ENCODE results near the gene RANBP9. TPM values are rescaled to one million over a fixed set of nuclear protein-coding genes. Genes with fewer than 3 reads are reported as not detected.

The RANBP9 gene
- total RNA-seq, 1 experiment from 2014 or later, result 21.5 TPM

DNA sequence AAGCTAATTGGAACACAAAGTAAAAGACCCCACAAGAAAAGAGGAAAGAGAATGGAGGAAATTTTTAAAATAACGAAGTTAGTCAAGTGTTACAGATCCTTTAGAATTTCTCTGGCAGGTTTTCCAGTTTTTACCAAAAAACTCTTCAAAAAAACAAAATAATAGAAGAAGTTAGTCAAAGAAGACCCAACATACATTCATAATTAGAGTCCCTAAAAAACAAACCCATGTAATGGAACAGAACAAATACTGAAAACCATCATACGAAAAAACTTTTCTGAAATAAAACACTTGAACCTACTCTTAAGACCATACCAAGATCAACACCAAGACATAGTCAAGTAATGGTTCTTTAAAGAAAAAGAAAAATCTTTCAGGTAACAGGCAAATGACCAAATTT is 31.6 kb downstream of the RANBP9 start:
- DNase-seq (ENCODE audit: extremely low read depth, low read depth), result no peak

DNA sequence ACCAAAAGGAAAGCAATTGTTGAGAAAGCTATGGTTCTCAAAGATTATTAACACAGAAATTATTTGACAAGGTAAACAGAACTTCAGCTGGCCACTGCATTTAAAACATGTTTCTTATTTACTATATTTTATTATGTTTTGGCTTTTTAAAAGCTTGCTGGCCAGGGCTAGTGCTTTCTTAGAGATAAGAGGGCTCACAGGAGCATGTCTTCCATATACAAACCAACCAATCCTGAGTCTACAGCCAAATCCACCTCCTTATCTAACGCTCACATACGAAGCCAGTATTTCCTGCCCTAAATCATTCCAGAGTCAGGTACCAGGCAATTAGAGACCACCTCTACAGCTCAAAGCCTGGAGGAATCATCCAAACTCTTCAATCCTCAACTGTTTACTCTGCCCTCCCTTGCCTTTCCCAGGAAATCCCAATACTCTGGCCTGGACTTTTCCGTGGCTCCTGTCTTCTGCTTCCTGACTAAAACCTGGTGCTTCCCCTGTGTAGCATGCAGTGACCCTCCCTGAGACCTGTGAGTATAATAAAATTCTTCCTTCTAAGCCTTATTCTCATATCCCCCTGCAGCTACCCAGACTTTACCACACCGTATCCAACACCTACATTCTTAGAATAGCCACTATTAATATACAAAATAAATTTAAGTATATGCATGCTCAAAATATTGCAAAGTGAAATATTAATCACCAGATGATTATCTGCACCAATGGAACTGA is 33.2 kb downstream of the RANBP9 start:
- no peak for DNase-seq (ENCODE audit: extremely low read depth, low read depth)

DNA sequence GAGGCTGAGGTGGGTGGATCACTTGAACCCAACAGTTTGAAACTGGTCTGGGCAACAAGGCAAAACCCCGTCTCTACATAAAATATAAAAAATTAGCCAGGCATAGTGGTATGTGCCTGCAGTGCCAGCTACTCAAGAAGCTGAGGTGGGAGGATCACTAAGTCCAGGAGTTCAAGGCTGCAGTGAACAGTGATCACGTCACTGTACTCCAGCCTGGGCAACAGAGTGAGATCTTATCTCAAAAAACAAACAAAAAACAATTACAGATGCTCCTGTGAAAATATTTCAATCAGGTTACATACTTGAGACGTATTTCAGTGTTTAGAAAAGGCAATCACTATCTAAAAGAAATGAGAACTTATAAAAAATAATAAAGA is 33.8 kb downstream of the RANBP9 start:
- DNase-seq (ENCODE audit: extremely low read depth, low read depth), result no peak

DNA sequence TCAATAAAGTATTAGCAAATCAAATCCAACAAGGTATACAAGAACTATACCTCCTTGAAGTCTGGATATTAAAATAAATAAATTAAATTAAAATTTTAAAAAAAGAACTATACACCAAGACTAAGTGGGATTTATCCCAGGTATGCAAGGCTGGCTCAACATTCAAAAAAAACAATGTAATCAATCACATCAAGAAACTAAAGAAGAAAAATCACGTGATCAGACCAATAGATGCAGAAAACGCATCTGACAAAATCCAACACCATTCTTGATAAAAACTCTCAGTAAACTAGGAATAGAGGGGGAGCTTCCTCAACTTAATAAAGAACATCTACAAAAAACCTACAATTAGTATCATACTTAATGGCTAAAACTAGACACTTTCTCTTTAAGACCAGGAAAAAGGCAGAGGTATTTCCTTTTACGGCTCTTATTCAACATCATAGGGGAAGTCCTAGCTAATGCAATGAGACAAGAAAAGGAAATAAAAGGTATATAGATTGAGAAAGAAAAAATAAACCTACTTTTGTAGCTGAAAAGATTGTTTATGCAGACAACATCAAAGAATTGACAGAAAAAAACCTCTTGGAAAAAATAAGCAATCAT is 35.0 kb downstream of the RANBP9 start:
- DNase-seq (ENCODE audit: extremely low read depth, low read depth), result no peak

DNA sequence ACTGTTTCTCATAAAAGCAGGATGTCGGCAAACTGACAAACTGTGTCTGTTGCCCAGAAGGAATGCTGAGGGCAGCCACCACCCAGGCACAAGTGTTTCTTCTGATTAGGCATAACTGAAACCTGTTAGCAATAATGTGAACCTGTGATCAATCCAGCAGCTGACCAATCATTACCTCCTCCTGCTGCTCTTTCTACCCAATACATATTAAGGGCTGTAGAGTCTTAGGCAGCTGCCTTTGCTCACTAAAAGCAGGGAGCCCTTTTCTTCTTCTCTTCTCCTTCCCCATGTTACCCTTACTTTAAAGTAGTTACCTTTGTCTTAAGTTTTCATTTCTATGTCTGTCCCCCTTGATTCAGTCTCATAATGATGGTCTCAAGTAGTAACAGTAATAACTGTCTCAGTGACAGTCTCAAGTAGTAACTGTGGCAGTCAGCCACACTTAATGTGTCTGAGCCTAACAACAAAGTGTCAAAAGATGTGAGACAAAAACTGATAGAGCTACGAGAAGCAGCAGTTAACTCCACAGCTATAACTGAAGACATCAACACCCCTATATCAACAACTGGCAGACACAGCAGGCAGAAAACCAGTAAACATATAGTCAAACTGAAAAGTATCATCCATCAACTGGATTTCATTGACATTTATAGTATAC is 37.0 kb downstream of the RANBP9 start:
- no peak for DNase-seq (ENCODE audit: extremely low read depth, low read depth)

DNA sequence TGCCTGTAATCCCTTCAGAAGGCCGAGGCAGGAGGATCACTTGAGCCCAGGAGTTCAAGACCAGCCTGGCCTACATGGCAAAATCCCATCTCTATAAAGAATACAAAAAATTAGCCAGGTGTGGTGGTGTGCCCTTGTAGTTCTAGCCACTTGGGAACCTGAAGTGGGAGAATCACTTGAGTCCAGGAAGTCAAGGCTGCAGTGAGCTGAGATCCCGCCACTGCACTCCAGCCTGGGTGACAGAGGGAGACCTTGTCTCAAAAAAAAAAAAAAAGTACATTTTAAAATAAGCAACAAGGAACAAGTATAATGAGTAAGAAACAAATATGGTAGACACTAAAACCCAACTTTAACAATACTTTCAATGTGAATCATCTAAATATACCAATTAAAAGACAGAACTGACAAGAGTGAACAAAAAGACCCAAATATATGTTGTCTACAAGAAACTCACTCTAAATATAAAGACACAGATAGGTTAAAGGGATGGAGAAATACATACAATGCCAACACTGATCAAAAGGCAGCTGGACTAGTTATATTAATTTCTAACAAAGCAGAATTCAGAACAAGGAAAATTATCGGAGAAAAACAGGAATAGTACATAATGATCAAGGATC is 37.7 kb downstream of the RANBP9 start:
- no peak for DNase-seq (ENCODE audit: extremely low read depth, low read depth)

DNA sequence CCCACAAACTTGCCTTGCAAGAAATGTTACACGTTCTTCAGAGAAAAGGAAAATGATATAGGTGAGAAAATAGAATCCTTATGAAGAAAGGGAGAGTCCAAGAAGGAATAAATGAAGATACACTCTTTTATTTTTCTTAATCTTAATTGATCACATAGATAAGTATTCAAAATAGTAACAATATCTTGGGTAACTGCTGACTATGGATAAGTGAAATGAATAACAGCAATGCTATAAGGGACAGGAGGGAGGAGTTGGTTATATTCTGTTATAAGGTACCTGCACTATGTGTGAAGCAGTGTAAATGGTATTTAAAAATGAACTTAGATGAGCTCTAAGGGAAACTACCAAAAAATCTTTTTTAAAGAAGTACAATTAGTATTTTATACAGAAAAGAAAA is 38.3 kb downstream of the RANBP9 start:
- DNase-seq (ENCODE audit: extremely low read depth, low read depth), result no peak

DNA sequence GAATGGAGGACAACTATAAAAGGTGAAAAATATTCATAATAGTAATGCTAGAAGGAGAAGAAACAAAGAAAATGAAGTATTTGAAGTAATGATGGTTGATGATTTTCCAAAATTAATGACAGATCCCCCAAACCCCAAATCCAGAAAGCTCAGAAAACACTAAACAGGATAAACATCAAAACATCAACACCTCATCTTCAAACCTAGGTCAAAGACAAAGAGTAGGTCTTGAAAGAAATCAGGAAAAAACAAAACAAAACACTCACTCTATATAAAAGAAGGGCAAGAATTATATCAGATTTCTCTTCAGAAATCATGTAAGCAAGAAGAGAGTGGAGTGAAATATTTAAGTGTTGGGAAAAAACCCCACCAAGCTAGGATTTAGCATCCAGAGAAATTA is 38.7 kb downstream of the RANBP9 start:
- DNase-seq (ENCODE audit: extremely low read depth, low read depth), result no peak

DNA sequence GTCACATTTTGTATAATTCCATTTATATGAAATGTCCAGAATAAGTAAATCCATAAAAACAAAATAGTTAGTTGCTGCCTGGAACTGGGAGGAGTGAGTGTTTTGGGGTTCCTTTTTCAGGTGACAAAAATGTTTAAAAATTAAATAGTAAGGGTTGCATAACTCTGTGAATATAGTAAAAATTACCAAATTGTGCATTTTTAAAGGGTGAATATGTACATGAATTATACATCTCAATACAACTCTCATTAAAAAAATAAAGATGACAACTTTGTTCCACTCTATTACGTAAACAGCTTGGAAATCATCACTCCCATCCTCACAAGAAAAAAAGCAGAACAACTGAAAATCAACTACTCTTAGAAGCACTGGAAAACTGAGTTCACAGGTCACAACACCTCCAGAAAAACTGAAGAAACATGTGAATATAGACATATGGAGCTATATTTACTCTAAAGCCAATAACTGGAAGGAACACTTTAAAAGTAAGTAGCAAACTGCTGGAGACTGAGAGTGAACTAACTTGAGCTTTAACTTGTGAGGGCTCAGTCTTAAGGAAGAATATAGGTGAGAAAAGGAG is 40.0 kb downstream of the RANBP9 start:
- no peak for DNase-seq (ENCODE audit: extremely low read depth, low read depth)

DNA sequence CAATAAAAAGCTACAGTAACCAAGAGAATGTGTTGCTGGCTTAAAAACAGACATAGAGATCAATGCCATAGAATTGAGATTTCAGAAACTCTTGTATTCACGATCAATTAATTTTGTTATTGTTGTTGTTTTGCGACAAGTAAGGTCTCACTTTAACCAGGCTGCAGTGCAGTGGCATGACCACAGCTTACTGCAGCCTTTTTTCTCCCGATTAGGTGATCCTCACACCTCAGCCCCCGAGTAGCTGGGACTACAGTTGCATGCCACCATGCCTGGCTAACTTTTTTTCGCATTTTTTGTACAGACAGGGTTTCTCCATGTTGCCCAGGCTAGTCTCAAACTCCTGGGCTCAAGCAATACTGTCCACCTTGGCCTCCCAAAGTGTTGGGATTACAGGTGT is 42.2 kb downstream of the RANBP9 start:
- no peak for DNase-seq (ENCODE audit: extremely low read depth, low read depth)

DNA sequence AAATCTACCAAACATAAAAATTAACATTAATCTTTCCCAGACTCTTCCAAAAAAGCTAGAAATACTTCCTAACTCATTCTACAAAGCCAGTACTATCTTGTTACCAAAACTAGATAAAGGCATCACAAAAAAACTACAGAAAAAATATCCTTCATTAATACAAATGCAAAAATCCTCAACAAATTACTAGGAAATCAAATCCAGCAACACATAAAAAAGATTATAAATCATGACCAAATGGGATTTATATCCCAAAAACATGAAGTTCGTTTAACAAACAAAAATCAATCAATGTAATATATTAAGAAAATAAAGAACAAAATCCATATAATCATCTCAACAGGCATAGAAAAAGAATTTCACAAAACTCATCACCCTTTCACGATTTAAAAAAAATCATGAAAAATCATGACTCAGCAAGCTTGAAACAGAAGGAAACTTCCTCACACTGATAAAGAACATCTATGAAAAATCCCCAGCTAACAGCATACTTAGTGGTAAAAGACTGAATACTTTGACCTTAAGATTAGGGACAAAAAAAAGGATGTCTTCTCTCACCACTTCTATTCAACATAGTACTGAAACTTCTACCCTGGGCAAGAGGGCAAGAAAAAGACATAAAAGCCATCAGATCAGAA is 43.2 kb downstream of the RANBP9 start:
- no peak for DNase-seq (ENCODE audit: extremely low read depth, low read depth)

DNA sequence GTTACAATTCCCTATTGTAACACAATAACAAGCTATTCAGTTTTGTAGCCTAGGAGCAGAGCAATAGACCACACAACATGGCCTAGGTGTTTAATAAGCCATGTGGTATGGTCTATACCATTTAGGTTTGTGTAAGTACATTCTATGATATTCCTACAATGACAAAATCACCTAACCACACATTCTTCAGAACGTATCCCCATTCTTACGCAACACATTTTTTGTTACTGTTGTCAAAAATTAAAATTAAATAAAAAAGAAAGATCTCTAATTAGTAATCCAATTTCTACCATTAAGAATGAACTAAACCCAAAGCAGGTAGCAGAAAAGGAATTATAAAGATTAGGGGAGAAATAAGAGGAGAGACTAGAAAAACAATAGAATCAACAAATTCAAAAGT is 44.0 kb downstream of the RANBP9 start:
- DNase-seq (ENCODE audit: extremely low read depth, low read depth), result no peak

DNA sequence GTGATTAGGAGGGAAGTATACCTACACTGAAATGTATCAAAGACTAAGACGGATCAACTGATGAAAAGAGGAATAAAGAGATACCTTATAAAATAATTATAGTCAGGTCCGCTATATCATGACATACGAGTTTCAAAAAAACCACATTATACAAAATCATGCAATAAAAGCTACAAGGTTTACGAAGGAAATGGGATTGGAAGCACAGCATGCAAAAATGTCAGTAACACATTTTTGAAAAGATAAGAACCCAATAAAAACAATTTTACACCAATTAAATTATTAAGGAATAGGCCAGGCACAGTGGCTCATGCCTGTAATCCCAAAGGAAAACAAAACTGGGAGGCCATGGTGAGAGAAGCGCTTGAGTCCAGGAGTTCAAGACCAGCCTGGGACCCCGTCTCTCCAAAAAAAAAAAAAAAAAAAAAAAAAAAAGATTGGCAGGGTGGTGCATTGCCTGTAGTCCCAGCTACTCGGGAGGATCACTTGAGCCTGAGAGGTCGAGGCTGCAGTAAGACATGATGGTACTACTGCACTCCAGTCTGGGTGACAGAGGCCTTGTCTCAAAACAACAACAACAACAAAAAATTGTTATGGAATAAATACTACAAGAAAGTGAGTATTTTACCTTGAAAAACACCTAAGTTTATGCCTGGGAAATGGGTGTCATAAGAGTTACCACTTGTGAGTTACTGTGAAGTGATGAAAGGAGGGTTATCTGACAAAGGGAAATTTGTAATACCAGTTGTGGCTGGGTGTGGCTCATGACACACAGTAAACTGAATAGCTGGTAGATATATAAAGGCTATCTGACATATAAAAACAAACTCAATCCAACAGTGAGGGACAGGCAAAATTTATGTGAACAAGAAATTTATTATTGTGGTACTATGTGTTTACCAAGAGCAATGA is 45.2 kb downstream of the RANBP9 start:
- no peak for DNase-seq (ENCODE audit: extremely low read depth, low read depth)

DNA sequence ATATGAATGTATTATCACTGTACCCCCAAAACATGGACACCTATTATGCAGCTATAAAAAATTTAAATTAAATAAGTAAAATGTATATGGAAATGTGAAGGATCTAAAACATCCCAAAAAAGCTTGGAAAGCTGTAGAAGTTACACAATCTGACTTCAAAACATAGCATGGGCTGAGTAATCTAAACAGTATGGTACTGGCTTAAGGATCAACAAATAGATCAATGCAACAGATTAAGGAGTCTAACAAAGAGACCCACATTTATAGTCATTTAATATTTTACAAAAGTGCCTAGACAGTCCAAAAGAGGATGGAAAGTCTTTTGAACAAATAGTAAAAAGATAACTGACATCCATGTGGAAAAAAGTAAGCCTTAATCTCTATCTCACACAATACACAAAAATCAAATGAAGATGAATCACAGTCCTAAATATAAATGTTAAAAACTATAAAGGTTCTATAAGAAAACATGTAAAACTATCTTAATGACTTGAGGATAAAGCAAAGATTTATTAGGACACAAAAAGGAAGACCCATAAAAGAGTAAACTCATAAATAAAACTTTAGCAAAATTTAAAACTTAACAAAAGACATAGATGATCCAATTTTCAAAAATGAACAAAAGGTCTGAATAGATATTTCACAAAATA is 46.8 kb downstream of the RANBP9 start:
- DNase-seq (ENCODE audit: extremely low read depth, low read depth), result no peak

DNA sequence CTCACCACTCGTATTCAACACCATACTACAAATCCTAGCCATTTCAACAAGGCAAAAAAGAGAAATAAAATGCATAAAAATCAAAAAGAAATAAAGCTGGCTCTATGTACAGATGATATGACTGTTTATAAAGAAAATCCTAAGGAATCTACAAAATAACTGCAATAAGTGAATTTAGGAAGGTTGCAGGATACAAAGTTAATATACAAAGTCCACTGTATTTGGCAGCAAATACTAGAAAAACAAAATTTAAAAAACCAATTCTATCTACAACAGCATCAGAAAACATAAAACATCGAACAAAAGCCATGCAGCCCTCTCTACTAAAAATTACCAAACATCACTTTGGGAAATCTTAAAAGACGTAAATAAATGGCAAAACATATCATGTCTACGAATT is 47.6 kb downstream of the RANBP9 start:
- DNase-seq (ENCODE audit: extremely low read depth, low read depth), result no peak

DNA sequence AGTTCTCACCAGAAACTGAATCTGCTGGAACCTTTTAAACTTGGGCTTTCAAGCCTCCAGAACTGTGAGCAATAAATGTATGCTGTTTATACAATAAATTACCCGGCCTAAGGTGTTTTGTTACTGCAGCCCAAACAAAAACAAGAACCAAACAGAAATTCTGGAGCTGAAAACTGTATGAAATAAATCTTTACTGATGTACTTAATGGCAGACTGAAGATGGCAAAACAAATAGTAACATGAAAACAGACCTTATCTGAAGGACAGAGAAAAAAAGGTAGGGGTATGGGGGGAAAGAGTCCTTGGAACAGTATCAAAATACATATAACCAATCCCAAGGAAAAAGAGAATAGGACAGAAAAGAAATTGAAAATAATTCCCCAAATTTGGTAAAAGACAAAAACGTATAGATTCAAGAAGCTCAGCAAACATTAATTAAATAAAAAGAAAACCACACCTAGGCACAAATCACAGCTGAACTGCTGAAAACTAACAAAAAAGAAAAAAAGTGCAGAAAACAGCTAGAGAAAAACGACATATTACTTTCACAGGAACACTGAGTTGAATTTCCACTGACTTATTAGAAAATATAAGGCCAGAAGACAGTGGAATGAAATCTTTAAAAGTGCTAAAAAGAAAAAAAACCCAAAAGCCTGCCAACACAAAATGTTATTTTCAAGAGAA is 48.8 kb downstream of the RANBP9 start:
- DNase-seq (ENCODE audit: extremely low read depth, low read depth), result no peak

DNA sequence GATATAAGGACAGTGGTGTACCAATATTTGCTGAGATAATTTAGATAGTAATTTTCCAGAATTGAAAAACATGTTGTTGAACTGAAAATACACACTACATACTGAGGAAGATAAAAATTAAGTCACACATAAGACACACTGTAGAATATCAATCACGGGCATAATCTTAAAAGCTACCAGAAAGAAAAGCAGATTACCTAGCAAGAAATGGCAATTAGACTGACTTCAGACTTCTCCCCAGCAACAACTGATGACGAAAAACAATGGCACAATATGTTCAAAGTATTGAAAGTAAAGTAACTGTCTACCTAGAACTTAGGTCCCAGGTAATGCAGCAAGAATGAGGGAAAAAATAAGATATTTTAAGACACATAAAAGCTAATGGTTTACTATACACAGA is 50.0 kb downstream of the RANBP9 start:
- DNase-seq (ENCODE audit: extremely low read depth, low read depth), result no peak

DNA sequence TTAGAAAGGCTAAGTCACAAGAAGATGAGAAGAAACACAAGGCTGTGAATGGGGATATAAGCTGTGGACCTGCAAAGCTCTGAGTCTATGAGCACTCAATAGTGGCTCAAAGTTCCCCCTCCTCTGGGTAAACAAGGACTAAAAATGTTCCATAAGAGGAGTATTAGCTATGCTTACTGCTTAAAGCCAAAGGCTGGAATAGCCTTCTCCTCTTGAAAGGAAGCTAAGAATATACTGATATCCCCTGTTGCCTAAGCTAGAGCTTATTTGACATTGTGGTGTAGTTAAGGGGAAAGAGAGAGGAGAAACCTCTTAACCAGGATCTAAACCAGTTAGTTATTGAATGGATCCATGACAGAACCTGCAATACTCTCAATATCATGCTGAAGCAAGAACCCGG is 50.7 kb downstream of the RANBP9 start:
- no peak for DNase-seq (ENCODE audit: extremely low read depth, low read depth)

DNA sequence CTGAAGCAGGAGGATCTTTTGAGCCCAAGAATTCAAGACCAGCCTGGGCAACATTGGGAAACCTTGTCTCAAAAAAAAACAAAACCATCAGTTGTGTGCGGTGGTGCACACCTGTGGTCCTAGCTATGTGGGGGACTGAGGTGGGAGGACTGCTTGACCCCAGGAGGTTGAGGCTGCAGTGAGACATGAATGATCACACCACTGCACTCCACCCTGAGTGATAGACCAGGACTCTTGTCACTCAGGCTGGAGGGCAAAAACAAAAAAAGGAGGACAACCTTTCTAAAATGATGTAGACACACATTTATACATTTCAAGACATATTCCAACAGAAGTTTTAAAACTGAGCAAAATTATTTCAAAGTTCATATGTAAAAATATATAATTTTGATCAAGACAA is 51.4 kb downstream of the RANBP9 start:
- no peak for DNase-seq (ENCODE audit: extremely low read depth, low read depth)

Measured in NCI-H460 (cell line).